A549 (cell line): Measurements from ENCODE around the gene C6orf163.

Experiments used
- HOXB5 ChIP-seq: fragments of 250-450 bp; sonication (Bioruptor Pico); IDR thresholded peaks from 2 replicates; pipeline ENCODE4 v1.5.0; 2020; ENCODE audit warnings: mild to moderate bottlenecking, moderate library complexity
- NPAS2 ChIP-seq: fragments of 250-450 bp; sonication (Bioruptor Pico); IDR thresholded peaks from 2 replicates; pipeline ENCODE4 v1.8.0; 2022; ENCODE audit warnings: mild to moderate bottlenecking, moderate library complexity, borderline replicate concordance

DNA sequence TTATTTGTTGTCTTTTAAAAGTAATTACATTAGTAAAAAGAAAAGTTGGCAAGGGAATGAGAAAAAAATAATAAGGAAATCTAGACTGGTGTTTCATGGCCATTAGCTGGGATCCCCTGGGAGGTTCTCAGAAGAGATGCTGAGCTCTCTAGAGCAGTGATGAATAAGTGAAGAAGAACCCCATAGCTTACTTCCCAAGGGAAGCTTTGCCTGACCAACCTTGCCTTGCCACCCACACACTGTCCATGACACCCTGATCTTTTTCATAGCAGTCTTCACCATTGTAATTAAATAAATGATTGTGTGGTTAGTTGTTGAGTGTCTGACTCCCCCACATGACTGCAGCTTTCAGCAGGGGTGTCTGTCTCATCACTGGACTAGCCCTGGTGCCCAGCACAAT, 5.9 kb downstream of the C6orf163 start:
- TF ChIP-seq NPAS2 (CRISPR knock-in tag) (no peak), HOXB5 (CRISPR knock-in tag) (no peak)
